ENCODE measurements around the gene CACNA2D1. TPM values are rescaled to one million over a fixed set of nuclear protein-coding genes. Genes with fewer than 3 reads are reported as not detected.

CACNA2D1 gene
- total RNA-seq, 4 donors from 2014 or later: 30.6 to 60.0 (median 45.7) TPM

DNA sequence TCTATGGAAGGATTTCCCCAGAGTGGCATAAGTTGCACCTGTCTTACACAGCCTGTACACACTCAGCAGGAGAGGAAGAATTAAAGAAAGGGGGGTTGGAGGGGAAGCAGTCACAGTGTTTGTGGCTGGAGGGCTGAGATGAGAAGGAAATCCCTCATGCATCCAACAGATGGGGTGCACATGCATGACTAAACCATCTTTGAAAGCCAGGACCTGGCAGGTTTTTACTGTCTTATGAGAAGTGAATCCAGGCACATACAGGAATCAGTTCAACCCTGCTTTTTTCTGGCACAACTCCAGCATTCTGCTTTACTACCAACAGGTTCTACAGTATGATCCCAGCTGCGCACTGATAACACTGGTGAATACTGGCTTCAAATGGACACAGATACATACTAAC, 107.7 kb downstream of the CACNA2D1 start:
- 95% methylated on average over 1 of the region's 1 CpG for WGBS
- H3K27ac ChIP-seq (replicated peaks in 1 of 4): no peak overlapping the region
- no peaks in the 10 kb centered on the region for H3K27me3 ChIP-seq
- no peak overlapping the region for H3K4me3 ChIP-seq
- no peak for DNase-seq (ENCODE audit: extremely low spot score)
- TF ChIP-seq POLR2AphosphoS5 (IDR thresholded peaks at IDR 0.05): no peak
- no peak for TF ChIP-seq EP300 (IDR thresholded peaks at IDR 0.05)
- TF ChIP-seq, protein P1, sequence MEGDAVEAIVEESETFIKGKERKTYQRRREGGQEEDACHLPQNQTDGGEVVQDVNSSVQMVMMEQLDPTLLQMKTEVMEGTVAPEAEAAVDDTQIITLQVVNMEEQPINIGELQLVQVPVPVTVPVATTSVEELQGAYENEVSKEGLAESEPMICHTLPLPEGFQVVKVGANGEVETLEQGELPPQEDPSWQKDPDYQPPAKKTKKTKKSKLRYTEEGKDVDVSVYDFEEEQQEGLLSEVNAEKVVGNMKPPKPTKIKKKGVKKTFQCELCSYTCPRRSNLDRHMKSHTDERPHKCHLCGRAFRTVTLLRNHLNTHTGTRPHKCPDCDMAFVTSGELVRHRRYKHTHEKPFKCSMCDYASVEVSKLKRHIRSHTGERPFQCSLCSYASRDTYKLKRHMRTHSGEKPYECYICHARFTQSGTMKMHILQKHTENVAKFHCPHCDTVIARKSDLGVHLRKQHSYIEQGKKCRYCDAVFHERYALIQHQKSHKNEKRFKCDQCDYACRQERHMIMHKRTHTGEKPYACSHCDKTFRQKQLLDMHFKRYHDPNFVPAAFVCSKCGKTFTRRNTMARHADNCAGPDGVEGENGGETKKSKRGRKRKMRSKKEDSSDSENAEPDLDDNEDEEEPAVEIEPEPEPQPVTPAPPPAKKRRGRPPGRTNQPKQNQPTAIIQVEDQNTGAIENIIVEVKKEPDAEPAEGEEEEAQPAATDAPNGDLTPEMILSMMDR (IDR thresholded peaks at IDR 0.05): no peak
- TF ChIP-seq POLR2A (IDR thresholded peaks at IDR 0.05; ENCODE audit: low read depth): no peak
- no peaks in the 10 kb centered on the region for H3K9me3 ChIP-seq
- H3K36me3 ChIP-seq: no peaks in the 10 kb centered on the region
- no peaks in the 10 kb centered on the region for H3K4me1 ChIP-seq
- intact Hi-C loops (cut with DNase I): no loop called here

DNA sequence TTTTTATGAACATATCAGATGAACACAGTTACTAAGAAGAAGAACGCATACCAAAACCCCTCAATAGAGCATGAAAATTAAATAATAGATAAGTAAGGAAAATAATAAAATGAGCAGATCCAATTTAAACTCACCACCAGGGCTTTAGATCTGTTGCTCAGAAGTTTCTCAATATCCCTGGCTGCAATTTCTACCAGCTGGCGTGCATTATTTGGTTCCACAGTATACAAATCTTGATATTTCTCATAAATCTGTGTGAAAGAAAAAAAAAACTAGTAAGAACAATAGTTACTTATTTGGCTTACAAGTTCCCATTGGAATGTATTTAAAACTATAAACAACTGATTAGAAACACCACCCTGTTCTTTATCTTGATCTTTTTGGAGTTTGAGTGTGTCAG, 108.6 kb downstream of the CACNA2D1 start:
- Histone ChIP-seq H3K27ac (replicated peaks in 1 of 4) (no peak overlapping the region), H3K36me3 (no peaks in the 10 kb centered on the region), H3K9me3 (no peaks in the 10 kb centered on the region), H3K4me3 (no peak overlapping the region), H3K27me3 (no peaks in the 10 kb centered on the region), H3K4me1 (no peaks in the 10 kb centered on the region)
- no peak for DNase-seq (ENCODE audit: extremely low spot score)
- WGBS: 92% methylated on average over 2 of the region's 2 CpGs
- intact Hi-C loops (cut with DNase I): no loop called here
- TF ChIP-seq EP300 (IDR thresholded peaks at IDR 0.05) (no peak), POLR2AphosphoS5 (IDR thresholded peaks at IDR 0.05) (no peak), POLR2A (IDR thresholded peaks at IDR 0.05; ENCODE audit: low read depth) (no peak)
- TF ChIP-seq, protein P1 (IDR thresholded peaks at IDR 0.05): no peak

DNA sequence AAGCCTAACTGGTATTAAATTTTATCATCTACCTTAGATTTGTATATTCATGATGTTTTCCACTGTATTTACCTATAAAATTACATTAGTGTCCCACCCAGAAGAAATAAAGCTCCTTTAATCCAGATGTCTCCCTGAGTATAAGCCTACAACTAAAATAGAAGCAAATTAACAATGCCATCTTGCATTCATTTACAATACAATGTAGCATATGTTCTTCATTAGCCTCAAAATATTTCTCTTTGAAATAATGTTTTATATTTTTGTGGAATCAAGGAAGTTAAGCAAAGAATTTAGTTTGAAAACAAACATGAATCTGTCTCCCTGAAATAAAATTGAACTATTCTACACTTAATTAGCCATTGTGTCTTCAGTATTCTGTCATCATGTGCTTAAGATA, 112.3 kb downstream of the CACNA2D1 start:
- intact Hi-C loops (cut with DNase I): no loop called here
- TF ChIP-seq EP300 (IDR thresholded peaks at IDR 0.05): no peak
- TF ChIP-seq POLR2AphosphoS5 (IDR thresholded peaks at IDR 0.05): no peak
- TF ChIP-seq, protein P1 (IDR thresholded peaks at IDR 0.05): no peak
- H3K4me1 ChIP-seq: no peaks in the 10 kb centered on the region
- H3K36me3 ChIP-seq: no peaks in the 10 kb centered on the region
- H3K27ac ChIP-seq (replicated peaks in 1 of 4): no peak overlapping the region
- H3K27me3 ChIP-seq: no peaks in the 10 kb centered on the region
- no peak for DNase-seq (ENCODE audit: extremely low spot score)
- H3K4me3 ChIP-seq: no peak overlapping the region
- H3K9me3 ChIP-seq: no peaks in the 10 kb centered on the region

DNA sequence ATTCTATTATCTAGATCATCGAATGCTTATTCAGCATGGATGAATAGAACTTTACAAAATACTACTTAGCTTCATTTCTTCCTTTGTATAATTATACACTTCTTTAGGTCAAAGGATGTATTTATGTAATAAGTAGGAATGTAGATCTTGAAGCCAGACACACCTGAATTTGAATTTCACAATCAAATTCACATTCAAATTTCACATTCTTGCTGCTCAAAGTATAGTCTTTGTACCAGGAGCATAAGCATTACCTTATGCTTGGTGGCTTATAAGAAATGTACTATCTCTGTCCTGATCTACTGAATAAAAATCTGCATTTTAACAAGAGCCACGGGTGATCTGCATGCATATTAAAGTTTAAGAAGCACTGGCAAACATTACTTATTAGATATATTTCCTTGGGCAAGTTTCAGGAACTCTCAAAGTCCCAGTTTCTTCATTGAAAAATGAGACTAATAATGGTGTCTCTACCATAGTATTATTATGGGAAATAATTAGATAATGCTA, 112.8 kb downstream of the CACNA2D1 start:
- peaks cover 0 to 1% (median 0%) of the 10 kb centered on the region in 4 donors for H3K4me1 ChIP-seq
- DNase-seq (ENCODE audit: extremely low spot score): no peak
- 82% methylated on average over 2 of the region's 2 CpGs for WGBS
- no peak overlapping the region for H3K27ac ChIP-seq (replicated peaks in 1 of 4)
- no peaks in the 10 kb centered on the region for H3K27me3 ChIP-seq
- TF ChIP-seq EP300 (IDR thresholded peaks at IDR 0.05) (no peak), POLR2AphosphoS5 (IDR thresholded peaks at IDR 0.05) (no peak), POLR2A (IDR thresholded peaks at IDR 0.05; ENCODE audit: low read depth) (no peak)
- TF ChIP-seq, protein P1 (IDR thresholded peaks at IDR 0.05): no peak
- no peak overlapping the region for H3K4me3 ChIP-seq
- H3K9me3 ChIP-seq: no peaks in the 10 kb centered on the region
- H3K36me3 ChIP-seq: no peaks in the 10 kb centered on the region
- intact Hi-C loops (cut with DNase I): no loop called here

DNA sequence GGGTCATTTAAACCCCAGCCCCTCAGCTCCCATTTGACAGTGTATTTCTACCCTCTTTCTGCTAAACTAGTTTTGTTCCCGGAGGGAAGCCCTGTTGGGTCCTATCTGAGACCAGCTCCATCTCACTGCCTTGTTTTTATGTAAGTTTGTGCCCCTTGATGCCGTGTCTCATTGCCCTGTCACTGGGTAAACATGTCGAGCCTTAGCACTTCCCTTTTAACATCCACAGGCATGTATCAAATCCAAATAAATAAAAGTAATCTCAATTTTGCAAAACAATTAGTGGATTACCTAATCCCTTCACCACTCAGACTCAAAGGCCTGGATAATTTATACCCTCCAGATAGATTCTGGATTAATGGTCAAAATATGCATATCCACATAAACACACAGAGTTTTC, 115.7 kb downstream of the CACNA2D1 start:
- intact Hi-C loops (cut with DNase I): no loop called here
- Histone ChIP-seq H3K4me3 (no peak overlapping the region), H3K4me1 (peaks cover 0 to 12% (median 2%) of the 10 kb centered on the region in 4 donors), H3K27ac (replicated peaks in 1 of 4) (no peak overlapping the region), H3K9me3 (no peaks in the 10 kb centered on the region), H3K36me3 (no peaks in the 10 kb centered on the region), H3K27me3 (no peaks in the 10 kb centered on the region)
- WGBS: 76% methylated on average over 3 of the region's 3 CpGs
- no peak for TF ChIP-seq EP300 (IDR thresholded peaks at IDR 0.05)
- no peak for TF ChIP-seq POLR2AphosphoS5 (IDR thresholded peaks at IDR 0.05)
- TF ChIP-seq POLR2A (IDR thresholded peaks at IDR 0.05; ENCODE audit: low read depth): no peak
- TF ChIP-seq, protein P1 (IDR thresholded peaks at IDR 0.05): no peak
- DNase-seq (ENCODE audit: extremely low spot score): no peak
